PC-3 (cell line): ENCODE results near the gene POSTN. TPM values are rescaled to one million over a fixed set of nuclear protein-coding genes. Genes with fewer than 3 reads are reported as not detected.
A peak's percentile ranks its signal among the peaks of the same experiment; 100 is the strongest.

Experiments
- ATAC-seq: fragments of 200-7000 bp; cut with Tn5 transposase; 2 replicates; pipeline ENCODE4 v1.9.1; 2020; ENCODE audit warnings: mild to moderate bottlenecking, moderate library complexity
- Bru-seq: library from RNA; stranded (reverse); fragments of 400-500 nt; gene quantifications from one replicate; lab custom pipeline; 2021; lab: Mats Ljungman, UMichigan
- BruChase-seq, 2 experiments: library from RNA; stranded (reverse); fragments of 400-500 nt; gene quantifications; one replicate each; lab custom pipeline; 2021; lab: Mats Ljungman, UMichigan
- BruUV-seq: library from RNA; stranded (reverse); fragments of 400-500 nt; replicated peaks from 2 replicates; lab custom pipeline; 2021; lab: Mats Ljungman, UMichigan
- CTCF ChIA-PET: fragments of 300-600 bp; sonication (Branson Sonifier 250); formaldehyde crosslinking; loops from one replicate; lab custom pipeline; 2022; ENCODE audit warnings: antibody characterized with exemption; lab: Charles Lee
- POLR2A ChIA-PET: fragments of 300-600 bp; sonication (Branson Sonifier 250); formaldehyde crosslinking; loops from one replicate; lab custom pipeline; 2022; ENCODE audit warnings: antibody characterized with exemption; ENCODE audit not compliant: unreplicated experiment; lab: Charles Lee
- DNase-seq: peaks from one replicate; pipeline ENCODE4 v3.0.0-alpha.2; 2015
- H2AFZ ChIP-seq: fragments of 300-600 bp; sonication (generic); 2 replicates; pipeline ENCODE4 v1.6.0; 2016; ENCODE audit warnings: antibody characterized with exemption, low read length
- H3F3A ChIP-seq: fragments of 300-600 bp; sonication (generic); one replicate; pipeline ENCODE4 v1.6.0; 2017; ENCODE audit warnings: antibody characterized with exemption, low read length, control low read depth, mild to moderate bottlenecking; ENCODE audit not compliant: unreplicated experiment
- H3K27ac ChIP-seq: fragments of 300-600 bp; sonication (generic); 2 replicates; pipeline ENCODE4 v1.5.1; 2016; ENCODE audit warnings: mild to moderate bottlenecking, low read length
- H3K27me3 ChIP-seq: fragments of 300-600 bp; sonication (generic); 2 replicates; pipeline ENCODE4 v1.6.1; 2016; ENCODE audit warnings: low read length, mixed read lengths
- H3K36me3 ChIP-seq: fragments of 300-600 bp; sonication (generic); 2 replicates; pipeline ENCODE4 v1.6.1; 2016; ENCODE audit warnings: low read depth, mixed run types, low read length, mixed read lengths
- H3K4me1 ChIP-seq: fragments of 300-600 bp; sonication (generic); 2 replicates; pipeline ENCODE4 v1.5.1; 2016; ENCODE audit warnings: low read length; ENCODE audit not compliant: insufficient read depth
- H3K4me2 ChIP-seq: fragments of 300-600 bp; sonication (generic); 2 replicates; pipeline ENCODE4 v1.6.0; 2016; ENCODE audit warnings: low read length
- H3K4me3 ChIP-seq: fragments of 300-600 bp; sonication (generic); 2 replicates; pipeline ENCODE4 v1.5.1; 2016; ENCODE audit warnings: mild to moderate bottlenecking, low read length, mixed read lengths
- H3K79me2 ChIP-seq: fragments of 300-600 bp; sonication (generic); 2 replicates; pipeline ENCODE4 v1.6.1; 2017; ENCODE audit warnings: low read length, mixed read lengths
- H3K9ac ChIP-seq: fragments of 300-600 bp; sonication (generic); 2 replicates; pipeline ENCODE4 v1.6.0; 2016; ENCODE audit warnings: mild to moderate bottlenecking, low read length
- H3K9me2 ChIP-seq: fragments of 300-600 bp; sonication (generic); replicated peaks from 2 replicates; pipeline ENCODE4 v1.6.1; 2016; ENCODE audit warnings: mixed run types, low read length, mixed read lengths
- H3K9me3 ChIP-seq: fragments of 300-600 bp; sonication (generic); 2 replicates; pipeline ENCODE4 v1.6.1; 2016; ENCODE audit warnings: low read length, mixed read lengths
- H4K20me1 ChIP-seq: fragments of 300-600 bp; sonication (generic); 2 replicates; pipeline ENCODE4 v1.6.1; 2016; ENCODE audit warnings: low read length, mixed read lengths
- EZH2 ChIP-seq: fragments of 300-600 bp; sonication (generic); IDR thresholded peaks from one replicate; pipeline ENCODE4 v1.6.1; 2017; ENCODE audit warnings: antibody characterized with exemption, mild to moderate bottlenecking, low read length; ENCODE audit not compliant: unreplicated experiment
- EZH2phosphoT487 ChIP-seq: fragments of 300-600 bp; sonication (generic); IDR thresholded peaks from 2 replicates; pipeline ENCODE4 v1.6.1; 2018; ENCODE audit warnings: mild to moderate bottlenecking, antibody characterized with exemption, low read length, borderline replicate concordance
- intact Hi-C: fragments of 100-400 bp; cut with micrococcal nuclease; formaldehyde crosslinking; loops from 2 replicates; pipeline ENCODE4 v1.9.0; 2023
- long read RNA-seq: library from polyadenylated mRNA; unstranded; transcript quantifications from one replicate; pipeline ENCODE4 v2.0.0, GENCODE V29; 2021; ENCODE audit not compliant: unreplicated experiment
- total RNA-seq: library from RNA; depleted of rRNA; stranded (reverse); fragments of >200 nt; gene quantifications from 2 replicates; pipeline ENCODE4 v1.2.3, GENCODE V29; 2014; rRNA removed
- TF ChIP-seq, protein P1 (sequence below): fragments of 300-600 bp; sonication (generic); conservative IDR thresholded peaks from 2 replicates; pipeline ENCODE4 v1.5.1; 2017; ENCODE audit warnings: antibody characterized with exemption, low read depth, mild to moderate bottlenecking, low read length

The POSTN gene, protein sequence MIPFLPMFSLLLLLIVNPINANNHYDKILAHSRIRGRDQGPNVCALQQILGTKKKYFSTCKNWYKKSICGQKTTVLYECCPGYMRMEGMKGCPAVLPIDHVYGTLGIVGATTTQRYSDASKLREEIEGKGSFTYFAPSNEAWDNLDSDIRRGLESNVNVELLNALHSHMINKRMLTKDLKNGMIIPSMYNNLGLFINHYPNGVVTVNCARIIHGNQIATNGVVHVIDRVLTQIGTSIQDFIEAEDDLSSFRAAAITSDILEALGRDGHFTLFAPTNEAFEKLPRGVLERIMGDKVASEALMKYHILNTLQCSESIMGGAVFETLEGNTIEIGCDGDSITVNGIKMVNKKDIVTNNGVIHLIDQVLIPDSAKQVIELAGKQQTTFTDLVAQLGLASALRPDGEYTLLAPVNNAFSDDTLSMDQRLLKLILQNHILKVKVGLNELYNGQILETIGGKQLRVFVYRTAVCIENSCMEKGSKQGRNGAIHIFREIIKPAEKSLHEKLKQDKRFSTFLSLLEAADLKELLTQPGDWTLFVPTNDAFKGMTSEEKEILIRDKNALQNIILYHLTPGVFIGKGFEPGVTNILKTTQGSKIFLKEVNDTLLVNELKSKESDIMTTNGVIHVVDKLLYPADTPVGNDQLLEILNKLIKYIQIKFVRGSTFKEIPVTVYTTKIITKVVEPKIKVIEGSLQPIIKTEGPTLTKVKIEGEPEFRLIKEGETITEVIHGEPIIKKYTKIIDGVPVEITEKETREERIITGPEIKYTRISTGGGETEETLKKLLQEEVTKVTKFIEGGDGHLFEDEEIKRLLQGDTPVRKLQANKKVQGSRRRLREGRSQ
- total RNA-seq (not detected in 2 replicates), Bru-seq, nascent RNA (not detected), BruChase-seq, experiment 1, labeled RNA remaining after a 6-hour chase (not detected), BruChase-seq, experiment 2, labeled RNA remaining after a 2-hour chase (not detected)
- long read RNA-seq: 0 reads

DNA sequence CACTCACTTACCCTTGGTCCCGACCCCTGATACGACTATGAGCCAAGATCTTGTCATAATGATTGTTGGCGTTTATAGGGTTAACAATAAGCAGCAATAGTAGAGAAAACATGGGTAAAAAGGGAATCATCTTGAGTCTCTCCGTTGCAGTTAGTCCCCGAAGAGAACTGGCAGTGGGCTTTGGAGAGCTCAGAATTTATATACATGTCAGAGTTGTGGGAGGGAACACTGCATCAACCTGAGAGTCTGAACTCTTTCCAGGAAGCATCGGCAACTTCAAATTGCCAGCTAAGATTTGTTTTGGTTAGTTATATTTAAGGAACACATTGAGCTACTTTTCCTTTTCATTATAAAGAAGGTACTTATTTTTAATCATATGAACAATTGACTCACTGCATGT, at the start of gene POSTN:
Gene POSTN, minus strand, starts transcription at position 172 of the 400 bp plus-strand sequence. Its CDS starts 42 bp downstream, at position 130.
- no peak for ATAC-seq
- TF ChIP-seq, protein P1, sequence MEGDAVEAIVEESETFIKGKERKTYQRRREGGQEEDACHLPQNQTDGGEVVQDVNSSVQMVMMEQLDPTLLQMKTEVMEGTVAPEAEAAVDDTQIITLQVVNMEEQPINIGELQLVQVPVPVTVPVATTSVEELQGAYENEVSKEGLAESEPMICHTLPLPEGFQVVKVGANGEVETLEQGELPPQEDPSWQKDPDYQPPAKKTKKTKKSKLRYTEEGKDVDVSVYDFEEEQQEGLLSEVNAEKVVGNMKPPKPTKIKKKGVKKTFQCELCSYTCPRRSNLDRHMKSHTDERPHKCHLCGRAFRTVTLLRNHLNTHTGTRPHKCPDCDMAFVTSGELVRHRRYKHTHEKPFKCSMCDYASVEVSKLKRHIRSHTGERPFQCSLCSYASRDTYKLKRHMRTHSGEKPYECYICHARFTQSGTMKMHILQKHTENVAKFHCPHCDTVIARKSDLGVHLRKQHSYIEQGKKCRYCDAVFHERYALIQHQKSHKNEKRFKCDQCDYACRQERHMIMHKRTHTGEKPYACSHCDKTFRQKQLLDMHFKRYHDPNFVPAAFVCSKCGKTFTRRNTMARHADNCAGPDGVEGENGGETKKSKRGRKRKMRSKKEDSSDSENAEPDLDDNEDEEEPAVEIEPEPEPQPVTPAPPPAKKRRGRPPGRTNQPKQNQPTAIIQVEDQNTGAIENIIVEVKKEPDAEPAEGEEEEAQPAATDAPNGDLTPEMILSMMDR: no peak
- no peak for TF ChIP-seq EZH2
- no peak for TF ChIP-seq EZH2phosphoT487
- ChIA-PET POLR2A (no interaction called here), CTCF (no interaction called here)
- no peaks in the 10 kb centered on the region for H4K20me1 ChIP-seq
- H3K9me3 ChIP-seq: no peaks in the 10 kb centered on the region
- DNase-seq: no peak
- no peaks in the 10 kb centered on the region for H3K79me2 ChIP-seq
- intact Hi-C loops: no loop called here
- no TSS peak for BruUV-seq
- peaks cover 39% of the 10 kb centered on the region for H3K27me3 ChIP-seq
- H3K9me2 ChIP-seq: no peaks in the 10 kb centered on the region
- no peak within 1 kb of the TSS for H2AFZ ChIP-seq
- H3F3A ChIP-seq: no peaks in the 10 kb centered on the region
- no peak within 1 kb of the TSS for H3K4me2 ChIP-seq
- H3K27ac ChIP-seq: no peak within 1 kb of the TSS
- H3K4me1 ChIP-seq: no peaks in the 10 kb centered on the region
- no peak within 1 kb of the TSS for H3K9ac ChIP-seq
- no peak within 1 kb of the TSS for H3K4me3 ChIP-seq
- no peaks in the 10 kb centered on the region for H3K36me3 ChIP-seq

DNA sequence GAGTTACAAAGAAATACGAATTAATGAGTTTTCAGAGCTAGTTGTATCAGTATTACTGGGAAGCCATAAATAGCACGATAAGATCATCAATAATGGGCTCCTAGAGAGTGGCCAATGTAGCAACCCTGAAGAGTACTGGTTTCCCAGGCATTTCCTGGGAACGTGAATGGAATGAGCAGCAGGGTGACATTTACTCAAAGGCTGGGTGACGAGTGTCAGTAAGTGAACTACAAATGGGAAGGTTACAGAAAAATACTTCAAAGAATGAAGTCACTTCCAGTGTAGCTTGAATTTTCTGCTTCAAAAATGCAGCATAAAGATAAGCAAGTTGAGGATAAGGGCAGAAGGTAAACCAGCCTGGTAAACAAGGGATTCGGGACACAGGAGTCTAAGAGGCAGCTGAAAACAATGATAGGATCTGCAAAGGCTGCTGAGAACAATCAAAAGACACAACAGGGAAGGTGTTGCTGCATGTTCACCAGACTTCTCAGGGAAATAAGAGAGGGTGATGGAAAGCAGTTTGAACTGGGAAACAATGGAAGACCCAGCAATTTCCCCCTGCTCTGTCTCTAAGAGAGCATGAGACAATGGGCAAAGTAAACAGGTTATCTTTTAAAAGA, 48.6 kb upstream of the POSTN start:
- no peaks in the 10 kb centered on the region for H3K9me2 ChIP-seq
- H3F3A ChIP-seq: no peaks in the 10 kb centered on the region
- H3K4me2 ChIP-seq: no peak overlapping the region
- H3K4me1 ChIP-seq: peaks cover 37% of the 10 kb centered on the region
- ATAC-seq (no peak), DNase-seq (no peak)
- BruUV-seq: no TSS peak
- TF ChIP-seq EZH2phosphoT487: no peak
- H3K79me2 ChIP-seq: no peaks in the 10 kb centered on the region
- H4K20me1 ChIP-seq: no peaks in the 10 kb centered on the region
- H3K9ac ChIP-seq: no peak overlapping the region
- intact Hi-C loops: loop anchor here (5.0 to 10.0 kb wide), 2 partner anchors 35 to 118 kb away; no protein-coding TSS in a partner anchor
- 0 out of 2 replicates have a peak overlapping the region, but pooled peaks have one; percentile 30 for H2AFZ ChIP-seq
- ChIA-PET CTCF (no interaction called here), POLR2A (no interaction called here)
- no peaks in the 10 kb centered on the region for H3K36me3 ChIP-seq
- H3K4me3 ChIP-seq: no peak overlapping the region
- no peaks in the 10 kb centered on the region for H3K9me3 ChIP-seq
- no peak overlapping the region for H3K27ac ChIP-seq
- no peaks in the 10 kb centered on the region for H3K27me3 ChIP-seq

DNA sequence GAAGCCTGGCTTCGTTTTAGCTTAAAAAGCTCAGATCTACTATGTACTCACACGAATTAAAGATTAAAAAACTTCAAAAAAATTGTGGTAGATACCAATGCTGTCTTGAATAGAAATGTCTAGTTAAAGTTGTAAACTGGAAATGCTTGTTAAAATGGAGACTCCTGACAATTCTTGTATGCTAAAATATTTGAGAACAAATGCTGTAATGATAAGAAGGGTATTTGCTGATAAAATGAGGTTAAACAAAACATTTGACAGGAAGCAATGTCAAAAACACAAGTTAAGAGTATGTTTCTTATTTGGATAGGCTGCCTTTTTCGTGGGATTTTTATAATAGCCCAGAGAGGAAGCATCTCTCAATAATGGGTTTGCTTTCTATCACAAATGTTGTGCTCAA, 48.0 kb upstream of the POSTN start:
- ATAC-seq: no peak
- TF ChIP-seq, protein P1: no peak
- TF ChIP-seq EZH2 (no peak), EZH2phosphoT487 (no peak)
- H3K4me3 ChIP-seq: no peak overlapping the region
- no peak overlapping the region for H2AFZ ChIP-seq
- H3K36me3 ChIP-seq: no peaks in the 10 kb centered on the region
- H3K9me2 ChIP-seq: no peaks in the 10 kb centered on the region
- intact Hi-C loops: loop anchor here (5.0 to 10.0 kb wide), 2 partner anchors 36 to 118 kb away; no protein-coding TSS in a partner anchor
- ChIA-PET POLR2A (no interaction called here), CTCF (no interaction called here)
- no peaks in the 10 kb centered on the region for H4K20me1 ChIP-seq
- H3K4me1 ChIP-seq: peaks cover 31% of the 10 kb centered on the region
- H3K9ac ChIP-seq: no peak overlapping the region
- no peaks in the 10 kb centered on the region for H3K27me3 ChIP-seq
- no peak for DNase-seq
- H3K27ac ChIP-seq: no peak overlapping the region
- no peaks in the 10 kb centered on the region for H3K9me3 ChIP-seq
- no peak overlapping the region for H3K4me2 ChIP-seq
- H3K79me2 ChIP-seq: no peaks in the 10 kb centered on the region
- no TSS peak for BruUV-seq
- no peaks in the 10 kb centered on the region for H3F3A ChIP-seq
